K562 treated with DMSO at 1 percent for 12 hours (cell line): ENCODE data around the gene NIPAL1. TPM values are rescaled to one million over a fixed set of nuclear protein-coding genes. Genes with fewer than 3 reads are reported as not detected.

ENCODE experiments used
- total RNA-seq: library from RNA; unstranded; fragments of 300-600 nt; gene quantifications from 2 replicates; pipeline ENCODE4 v1.2.3, GENCODE V29; 2022; ENCODE audit not compliant: insufficient read depth

NIPAL1 gene
- total RNA-seq = not detected in 2 replicates

DNA sequence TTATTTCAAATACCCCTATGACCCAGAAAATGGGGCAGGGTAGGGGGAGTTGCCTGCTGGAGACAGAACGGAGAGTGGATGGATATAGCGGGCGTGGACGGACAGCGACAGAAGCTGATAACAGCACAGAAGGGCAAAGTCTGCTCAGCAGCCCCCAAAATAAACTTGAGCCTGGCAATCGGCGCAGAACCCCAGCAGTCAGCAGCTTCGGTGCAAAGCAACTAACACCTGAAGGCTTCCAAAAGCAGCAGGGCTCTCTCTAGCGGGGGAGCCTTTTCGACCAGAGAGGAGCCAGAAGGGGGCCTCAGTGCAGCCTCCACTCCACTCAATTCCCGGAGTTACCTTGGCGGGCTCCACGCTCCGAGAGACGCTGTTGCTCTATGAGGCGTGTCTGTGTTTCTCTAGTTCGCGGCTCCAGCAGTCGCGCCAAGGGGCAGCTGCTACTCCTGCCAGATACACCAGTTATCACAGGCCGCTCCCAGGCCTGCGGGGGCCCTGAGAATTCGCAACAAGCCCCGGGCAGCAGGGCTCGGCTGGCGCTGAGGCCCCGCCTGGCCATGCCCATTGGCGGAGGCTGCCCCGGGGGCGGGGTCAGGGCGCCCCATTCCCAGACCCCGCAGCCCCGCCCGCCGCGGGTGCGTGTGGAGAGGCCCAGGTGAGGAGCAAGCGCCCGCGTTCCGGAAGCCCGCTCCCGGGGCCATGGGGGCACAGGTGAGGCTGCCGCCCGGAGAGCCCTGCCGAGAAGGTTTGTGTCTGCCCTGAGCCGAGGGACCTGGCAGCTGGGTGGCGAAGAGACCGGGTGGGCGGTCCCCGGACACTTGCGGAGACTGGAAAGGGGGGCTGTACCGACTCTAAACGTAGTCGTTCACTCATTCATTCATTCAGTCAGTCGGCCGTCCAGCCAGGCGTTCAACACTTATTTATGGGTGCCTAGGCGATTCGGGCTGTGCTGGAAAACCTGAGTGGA, at the start of gene NIPAL1, which contains the start of gene CNGA1:
Gene NIPAL1 (plus strand): TSS at position 632 of the 967 bp plus-strand sequence. CDS start 68 bp downstream, at position 700.
Gene CNGA1 (minus strand): TSS at position 541 of the 967 bp plus-strand sequence. CDS start 63,992 bp downstream, outside the sequence.

Other genes with a start within 250 kb of the NIPAL1 start
- 0.11 TPM in 1 of 2 replicates, not detected in the other for gene CORIN, start 178.7 kb upstream of the NIPAL1 start, total RNA-seq
- 7.3 and 15.2 TPM in 2 replicates for gene NFXL1, start 102.2 kb upstream of the NIPAL1 start, total RNA-seq
- gene CNGA1, start 91 bp upstream of the NIPAL1 start, total RNA-seq = 1.1 TPM in 1 of 2 replicates, not detected in the other
- 3.8 TPM in 1 of 2 replicates, not detected in the other for gene TXK, start 117.5 kb downstream of the NIPAL1 start, total RNA-seq